Stimulated activated naive CD8-positive, alpha-beta T cell treated with anti-CD3 and anti-CD28 coated beads, Interleukin-15, Interleukin-2, amounts not matched to agents 100 ng/mL and 50 ng/mL, for 24 hours (primary cell): ENCODE results near the gene HSDL2.
A peak's percentile ranks its signal among the peaks of the same experiment; 100 is the strongest.

Source experiments
- H3K27ac Mint-ChIP-seq: one replicate; pipeline ENCODE4 v1.8.0; 2021; ENCODE audit warnings: mild to moderate bottlenecking, mixed read lengths
- H3K27me3 Mint-ChIP-seq: one replicate; pipeline ENCODE4 v1.8.0; 2021; ENCODE audit warnings: mixed read lengths
- H3K36me3 Mint-ChIP-seq: one replicate; pipeline ENCODE4 v1.8.0; 2021; ENCODE audit warnings: low read depth, mixed read lengths
- H3K4me1 Mint-ChIP-seq: one replicate; pipeline ENCODE4 v1.8.0; 2021; ENCODE audit warnings: low read depth, mixed read lengths
- H3K4me3 Mint-ChIP-seq: one replicate; pipeline ENCODE4 v1.8.0; 2021; ENCODE audit warnings: mild to moderate bottlenecking, mixed read lengths
- H3K9me3 Mint-ChIP-seq: one replicate; pipeline ENCODE4 v1.8.0; 2021; ENCODE audit warnings: mixed read lengths

Gene HSDL2

GRCh38 chr9:112439825-112440224 lies 59.9 kb downstream of the HSDL2 start:
- H3K9me3 Mint-ChIP-seq, result no peaks in the 10 kb centered on the region
- H3K27ac Mint-ChIP-seq, result no peak overlapping the region
- H3K27me3 Mint-ChIP-seq, result no peaks in the 10 kb centered on the region
- H3K4me1 Mint-ChIP-seq, result no peaks in the 10 kb centered on the region
- H3K36me3 Mint-ChIP-seq, result peaks cover 4% of the 10 kb centered on the region
- no peak overlapping the region for H3K4me3 Mint-ChIP-seq

- Mint-ChIP-seq H3K36me3 (peaks cover 4% of the 10 kb centered on the region), H3K9me3 (no peaks in the 10 kb centered on the region)
Measured at GRCh38 chr9:112443200-112443599, 63.3 kb downstream of the HSDL2 start.

GRCh38 chr9:112443636-112444035 lies 63.7 kb downstream of the HSDL2 start:
- Mint-ChIP-seq H3K36me3 (peaks cover 4% of the 10 kb centered on the region), H3K27ac (no peak overlapping the region), H3K4me1 (peaks cover 17% of the 10 kb centered on the region), H3K4me3 (no peak overlapping the region), H3K27me3 (no peaks in the 10 kb centered on the region), H3K9me3 (no peaks in the 10 kb centered on the region)

More at GRCh38 chr9:112443200-112443599, 63.3 kb downstream of the HSDL2 start:
- H3K4me3 Mint-ChIP-seq, result no peak overlapping the region
- H3K27me3 Mint-ChIP-seq, result no peaks in the 10 kb centered on the region
- no peak overlapping the region for H3K27ac Mint-ChIP-seq
- peaks cover 17% of the 10 kb centered on the region for H3K4me1 Mint-ChIP-seq

GRCh38 chr9:112445196-112445595 lies 65.3 kb downstream of the HSDL2 start:
- Mint-ChIP-seq H3K27me3 (no peaks in the 10 kb centered on the region), H3K27ac (no peak overlapping the region), H3K4me3 (no peak overlapping the region), H3K9me3 (no peaks in the 10 kb centered on the region), H3K36me3 (peaks cover 4% of the 10 kb centered on the region), H3K4me1 (peaks cover 17% of the 10 kb centered on the region)

- H3K27me3 Mint-ChIP-seq, result no peaks in the 10 kb centered on the region
- H3K9me3 Mint-ChIP-seq, result no peaks in the 10 kb centered on the region
- no peak overlapping the region for H3K4me3 Mint-ChIP-seq
- H3K36me3 Mint-ChIP-seq, result peaks cover 2% of the 10 kb centered on the region
- H3K27ac Mint-ChIP-seq, result no peak overlapping the region
- peaks cover 17% of the 10 kb centered on the region for H3K4me1 Mint-ChIP-seq
Measured at GRCh38 chr9:112446080-112446479, 66.2 kb downstream of the HSDL2 start.

GRCh38 chr9:112446526-112446925 lies 66.6 kb downstream of the HSDL2 start:
- peaks cover 17% of the 10 kb centered on the region for H3K4me1 Mint-ChIP-seq
- H3K4me3 Mint-ChIP-seq, result no peak overlapping the region
- no peaks in the 10 kb centered on the region for H3K36me3 Mint-ChIP-seq
- H3K9me3 Mint-ChIP-seq, result no peaks in the 10 kb centered on the region
- H3K27ac Mint-ChIP-seq, result no peak overlapping the region
- H3K27me3 Mint-ChIP-seq, result no peaks in the 10 kb centered on the region

GRCh38 chr9:112447283-112447761 lies 67.4 kb downstream of the HSDL2 start:
- Mint-ChIP-seq H3K4me3 (no peak overlapping the region), H3K4me1 (peaks cover 17% of the 10 kb centered on the region), H3K9me3 (no peaks in the 10 kb centered on the region)

GRCh38 chr9:112462855-112463254 lies 82.9 kb downstream of the HSDL2 start:
- Mint-ChIP-seq H3K4me1 (no peaks in the 10 kb centered on the region), H3K4me3 (no peak overlapping the region), H3K27me3 (no peaks in the 10 kb centered on the region), H3K9me3 (no peaks in the 10 kb centered on the region), H3K27ac (no peak overlapping the region), H3K36me3 (peaks cover 38% of the 10 kb centered on the region)

More at GRCh38 chr9:112447283-112447761, 67.4 kb downstream of the HSDL2 start:
- Mint-ChIP-seq H3K36me3 (no peaks in the 10 kb centered on the region), H3K27me3 (no peaks in the 10 kb centered on the region), H3K27ac (no peak overlapping the region)

- H3K27ac Mint-ChIP-seq, result no peak overlapping the region
- H3K9me3 Mint-ChIP-seq, result no peaks in the 10 kb centered on the region
- H3K27me3 Mint-ChIP-seq, result no peaks in the 10 kb centered on the region
- H3K4me3 Mint-ChIP-seq, result no peak overlapping the region
- no peaks in the 10 kb centered on the region for H3K4me1 Mint-ChIP-seq
- peaks cover 31% of the 10 kb centered on the region for H3K36me3 Mint-ChIP-seq
Measured at GRCh38 chr9:112465352-112465751, 85.4 kb downstream of the HSDL2 start.

- H3K9me3 Mint-ChIP-seq, result no peaks in the 10 kb centered on the region
- no peaks in the 10 kb centered on the region for H3K27me3 Mint-ChIP-seq
- H3K4me3 Mint-ChIP-seq, result no peak overlapping the region
- peaks cover 13% of the 10 kb centered on the region for H3K36me3 Mint-ChIP-seq
- no peaks in the 10 kb centered on the region for H3K4me1 Mint-ChIP-seq
- no peak overlapping the region for H3K27ac Mint-ChIP-seq
Measured at GRCh38 chr9:112472996-112473395, 93.1 kb downstream of the HSDL2 start.

GRCh38 chr9:112473986-112474385 lies 94.1 kb downstream of the HSDL2 start:
- peaks cover 3% of the 10 kb centered on the region for H3K9me3 Mint-ChIP-seq
- no peak overlapping the region for H3K27ac Mint-ChIP-seq
- no peaks in the 10 kb centered on the region for H3K4me1 Mint-ChIP-seq
- H3K27me3 Mint-ChIP-seq, result no peaks in the 10 kb centered on the region
- peaks cover 8% of the 10 kb centered on the region for H3K36me3 Mint-ChIP-seq
- no peak overlapping the region for H3K4me3 Mint-ChIP-seq

GRCh38 chr9:112475318-112475717 lies 95.4 kb downstream of the HSDL2 start:
- H3K4me1 Mint-ChIP-seq, result no peaks in the 10 kb centered on the region
- no peak overlapping the region for H3K4me3 Mint-ChIP-seq
- no peak overlapping the region for H3K27ac Mint-ChIP-seq
- no peaks in the 10 kb centered on the region for H3K27me3 Mint-ChIP-seq
- peaks cover 8% of the 10 kb centered on the region for H3K36me3 Mint-ChIP-seq
- peaks cover 3% of the 10 kb centered on the region for H3K9me3 Mint-ChIP-seq

- no peaks in the 10 kb centered on the region for H3K4me1 Mint-ChIP-seq
- no peaks in the 10 kb centered on the region for H3K27me3 Mint-ChIP-seq
- H3K4me3 Mint-ChIP-seq, result no peak overlapping the region
- H3K9me3 Mint-ChIP-seq, result peaks cover 3% of the 10 kb centered on the region
- peaks cover 8% of the 10 kb centered on the region for H3K36me3 Mint-ChIP-seq
- H3K27ac Mint-ChIP-seq, result no peak overlapping the region
Measured at GRCh38 chr9:112477330-112477729, 97.4 kb downstream of the HSDL2 start.

- Mint-ChIP-seq H3K9me3 (peaks cover 3% of the 10 kb centered on the region), H3K27me3 (no peaks in the 10 kb centered on the region), H3K27ac (no peak overlapping the region)
Measured at GRCh38 chr9:112479221-112479620, 99.3 kb downstream of the HSDL2 start.

GRCh38 chr9:112484607-112485006 lies 104.7 kb downstream of the HSDL2 start:
- Mint-ChIP-seq H3K27ac (no peak overlapping the region), H3K9me3 (no peaks in the 10 kb centered on the region), H3K4me3 (no peak overlapping the region), H3K4me1 (peaks cover 34% of the 10 kb centered on the region), H3K36me3 (peaks cover 8% of the 10 kb centered on the region), H3K27me3 (no peaks in the 10 kb centered on the region)

More at GRCh38 chr9:112479221-112479620, 99.3 kb downstream of the HSDL2 start:
- peaks cover 8% of the 10 kb centered on the region for H3K36me3 Mint-ChIP-seq
- no peaks in the 10 kb centered on the region for H3K4me1 Mint-ChIP-seq
- no peak overlapping the region for H3K4me3 Mint-ChIP-seq

- peaks cover 43% of the 10 kb centered on the region for H3K4me1 Mint-ChIP-seq
- no peaks in the 10 kb centered on the region for H3K27me3 Mint-ChIP-seq
- H3K27ac Mint-ChIP-seq, result no peak overlapping the region
- peaks cover 8% of the 10 kb centered on the region for H3K36me3 Mint-ChIP-seq
- H3K4me3 Mint-ChIP-seq, result peak overlapping the region; percentile 98
- no peaks in the 10 kb centered on the region for H3K9me3 Mint-ChIP-seq
Measured at GRCh38 chr9:112485574-112485973, 105.7 kb downstream of the HSDL2 start.
